Progenitor cell of endocrine pancreas (in vitro differentiated cells): ENCODE data around the gene SLC9A9. TPM values are rescaled to one million over a fixed set of nuclear protein-coding genes. Genes with fewer than 3 reads are reported as not detected.

Source experiments
- DNase-seq: peaks from one replicate; pipeline ENCODE4 v3.0.0; 2021; ENCODE audit warnings: low spot score; ENCODE audit not compliant: unreplicated experiment
- H3K27ac Mint-ChIP-seq: 2 replicates; pipeline ENCODE4 v1.8.0; 2021; ENCODE audit warnings: mild to moderate bottlenecking, moderate library complexity, mixed read lengths
- H3K27me3 Mint-ChIP-seq: 2 replicates; pipeline ENCODE4 v1.8.0; 2021; ENCODE audit warnings: mixed read lengths
- H3K36me3 Mint-ChIP-seq: 2 replicates; pipeline ENCODE4 v1.8.0; 2022; ENCODE audit warnings: mixed read lengths; ENCODE audit not compliant: insufficient read depth
- H3K4me1 Mint-ChIP-seq: 2 replicates; pipeline ENCODE4 v1.8.0; 2021; ENCODE audit warnings: low read depth, mixed read lengths
- H3K4me3 Mint-ChIP-seq: 2 replicates; pipeline ENCODE4 v1.8.0; 2021; ENCODE audit warnings: low read depth, mild to moderate bottlenecking, moderate library complexity, mixed read lengths
- H3K9me3 Mint-ChIP-seq: 2 replicates; pipeline ENCODE4 v1.8.0; 2021; ENCODE audit warnings: low read depth, mixed read lengths
- CTCF ChIP-seq: fragments of 200-600 bp; sonication (generic); IDR thresholded peaks from one replicate; pipeline ENCODE4 v1.5.0; 2021; ENCODE audit warnings: antibody characterized with exemption, mild to moderate bottlenecking; ENCODE audit not compliant: unreplicated experiment
- total RNA-seq: library from RNA; stranded (reverse); gene quantifications from 2 replicates; pipeline ENCODE4 v1.2.1, GENCODE V29; 2021

SLC9A9 gene
- total RNA-seq, 1 donor from 2014 or later: 0.17 TPM

DNA sequence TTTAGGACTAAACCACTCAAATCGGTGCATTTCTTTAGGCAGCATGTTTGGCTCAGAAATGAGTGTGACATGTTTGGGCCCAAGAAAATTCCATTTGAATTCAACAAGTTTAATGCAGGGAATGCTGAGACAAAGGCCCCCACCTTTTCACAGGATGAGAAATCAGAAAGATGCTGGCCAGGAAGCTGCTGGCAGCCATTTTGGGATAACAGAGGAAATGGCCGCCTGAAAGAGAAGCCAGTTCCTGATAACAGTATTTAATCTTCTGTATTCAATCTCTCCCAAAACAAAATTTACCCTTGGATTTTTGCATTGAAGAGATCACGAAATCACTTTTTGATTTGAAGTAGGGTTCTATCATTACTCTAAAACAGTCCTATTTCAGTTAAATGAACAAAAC, 350.9 kb downstream of the SLC9A9 start:
- peaks cover 10% of the 10 kb centered on the region for H3K4me1 Mint-ChIP-seq
- H3K4me3 Mint-ChIP-seq: no peak overlapping the region
- H3K27ac Mint-ChIP-seq: no peak overlapping the region

DNA sequence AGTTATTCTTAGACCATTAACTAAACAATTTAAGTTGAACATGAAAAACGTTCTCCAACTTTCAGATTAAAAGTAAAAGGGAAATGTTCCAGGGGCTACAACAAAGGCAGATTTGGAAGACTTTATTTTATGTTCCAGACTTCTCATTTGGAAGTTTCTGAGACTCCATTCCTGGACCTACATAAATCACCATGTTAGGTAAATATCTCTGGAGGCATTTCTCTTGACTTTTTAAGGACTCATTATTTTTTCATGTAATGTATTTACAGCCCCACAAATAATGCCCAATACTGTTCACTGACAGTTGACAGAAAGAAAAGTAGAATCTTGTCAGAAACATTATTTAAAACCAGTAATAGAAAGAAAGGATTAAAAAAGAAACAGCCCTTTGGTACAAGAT, 352.1 kb downstream of the SLC9A9 start:
- Mint-ChIP-seq H3K4me3 (no peak overlapping the region), H3K36me3 (no peaks in the 10 kb centered on the region), H3K27me3 (no peaks in the 10 kb centered on the region), H3K9me3 (peaks cover 2% of the 10 kb centered on the region), H3K4me1 (peaks cover 4% of the 10 kb centered on the region), H3K27ac (no peak overlapping the region)
- DNase-seq: no peak
- TF ChIP-seq CTCF: no peak

More for the DNA sequence above, 350.9 kb downstream of the SLC9A9 start:
- TF ChIP-seq CTCF: no peak
- Mint-ChIP-seq H3K27me3 (no peaks in the 10 kb centered on the region), H3K36me3 (no peaks in the 10 kb centered on the region), H3K9me3 (peaks cover 2% of the 10 kb centered on the region)
- DNase-seq: no peak

DNA sequence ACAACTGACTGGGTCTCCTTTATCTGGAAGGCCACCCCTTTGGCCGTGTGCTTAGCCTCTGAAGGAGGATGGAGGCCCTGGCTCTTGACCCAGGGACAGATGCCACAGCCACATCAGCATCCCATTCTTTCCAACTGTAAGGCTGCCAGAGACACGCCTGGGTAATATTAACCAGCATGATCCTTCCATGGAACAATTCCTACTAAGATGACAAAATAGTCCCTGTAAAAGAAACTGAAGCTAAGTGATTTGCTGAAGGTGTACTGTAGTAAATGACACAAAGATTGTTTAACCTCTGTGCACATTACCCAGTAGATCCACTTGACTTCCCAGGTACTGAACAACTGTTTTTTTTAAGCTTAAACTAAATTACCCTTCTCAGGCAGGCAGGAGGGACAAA, 352.7 kb downstream of the SLC9A9 start:
- Mint-ChIP-seq H3K27ac (no peak overlapping the region), H3K4me3 (no peak overlapping the region), H3K4me1 (peaks cover 4% of the 10 kb centered on the region), H3K27me3 (no peaks in the 10 kb centered on the region), H3K36me3 (no peaks in the 10 kb centered on the region), H3K9me3 (peaks cover 2% of the 10 kb centered on the region)
- no peak for DNase-seq
- TF ChIP-seq CTCF: no peak

- no peak for TF ChIP-seq CTCF
- Mint-ChIP-seq H3K9me3 (no peaks in the 10 kb centered on the region), H3K27me3 (no peaks in the 10 kb centered on the region), H3K36me3 (no peaks in the 10 kb centered on the region), H3K27ac (no peak overlapping the region), H3K4me1 (peaks cover 3% of the 10 kb centered on the region), H3K4me3 (no peak overlapping the region)
- DNase-seq: no peak
Observed at GRCh38 chr3:143486611-143487010, 361.7 kb downstream of the SLC9A9 start.

- DNase-seq: no peak
- Mint-ChIP-seq H3K27ac (no peak overlapping the region), H3K36me3 (no peaks in the 10 kb centered on the region), H3K4me3 (no peak overlapping the region), H3K27me3 (no peaks in the 10 kb centered on the region), H3K9me3 (no peaks in the 10 kb centered on the region), H3K4me1 (peaks cover 10% of the 10 kb centered on the region)
- TF ChIP-seq CTCF: no peak
Observed at GRCh38 chr3:143484846-143485512, 363.3 kb downstream of the SLC9A9 start.
